Thymus (tissue), 11 donors: ENCODE measurements around the gene CD58. TPM values are rescaled to one million over a fixed set of nuclear protein-coding genes. Genes with fewer than 3 reads are reported as not detected.

ENCODE experiments used
- DNase-seq, 9 donors: peaks; one replicate each; pipeline ENCODE4 v3.0.0-alpha.2; 2013; ENCODE audit warnings: low spot score in 9 of 9, low read depth in 6 of 9, missing footprints in 1 of 9
- H3K27ac ChIP-seq, 2 donors: one replicate each; pipeline ENCODE4 v1.5.1; 2013; ENCODE audit warnings: control low read depth in 1 of 2, low read depth in 1 of 2, low read length in 1 of 2, mild to moderate bottlenecking in 1 of 2, moderate library complexity in 1 of 2
- H3K27me3 ChIP-seq, 2 donors: one replicate each; pipeline ENCODE4 v1.5.1; 2013; ENCODE audit warnings: low read length in 1 of 2; ENCODE audit not compliant: control insufficient read depth in 2 of 2, insufficient read depth in 1 of 2
- H3K36me3 ChIP-seq, 2 donors: one replicate each; pipeline ENCODE4 v1.5.1; 2013; ENCODE audit warnings: low read length in 1 of 2, mild to moderate bottlenecking in 1 of 2, moderate library complexity in 1 of 2; ENCODE audit not compliant: control insufficient read depth in 2 of 2, insufficient read depth in 2 of 2
- H3K4me1 ChIP-seq, 2 donors: one replicate each; pipeline ENCODE4 v1.5.1; 2013; ENCODE audit warnings: low read length in 2 of 2; ENCODE audit not compliant: control insufficient read depth in 2 of 2, insufficient read depth in 2 of 2
- H3K4me3 ChIP-seq, 2 donors: one replicate each; pipeline ENCODE4 v1.5.1; 2013; ENCODE audit warnings: low read length in 2 of 2, control low read depth in 1 of 2, mild to moderate bottlenecking in 1 of 2
- H3K9me3 ChIP-seq, 2 donors: one replicate each; pipeline ENCODE4 v1.5.1; 2013; ENCODE audit warnings: low read length in 1 of 2, mild to moderate bottlenecking in 1 of 2; ENCODE audit not compliant: control insufficient read depth in 2 of 2, insufficient read depth in 1 of 2
- WGBS: extraction: QIAGEN DNeasy Blood & Tissue Kit; methylation state at CpG from one replicate; pipeline ENCODE4 v1.1.7; 2013; 5-methylcytosine and 5-hydroxymethylcytosine counted together
- polyA plus RNA-seq: library from polyadenylated mRNA; stranded (reverse); fragments of 200-250 nt; gene quantifications from one replicate; pipeline ENCODE4 v1.2.3, GENCODE V29; 2013
- total RNA-seq: library from RNA; stranded (reverse); fragments of 120-200 nt; gene quantifications from one replicate; pipeline ENCODE4 v1.2.4, GENCODE V29; 2013
- donor health status: healthy.

CD58 gene
- total and polyA plus RNA-seq, 2 donors: 12.7 to 24.6 TPM

- no peak for DNase-seq
- H3K27me3 ChIP-seq: no peaks in the 10 kb centered on the region
- 97% methylated on average over 4 of the region's 4 CpGs for WGBS
Observed at GRCh38 chr1:116465477-116465844, 105.4 kb downstream of the CD58 start.

More at GRCh38 chr1:116465477-116465844, 105.4 kb downstream of the CD58 start:
- Histone ChIP-seq H3K27ac (no peak overlapping the region), H3K9me3 (no peaks in the 10 kb centered on the region), H3K4me1 (no peaks in the 10 kb centered on the region), H3K4me3 (no peak overlapping the region), H3K36me3 (no peaks in the 10 kb centered on the region)

Other genes starting within 250 kb of the CD58 start
- 66.4 TPM for gene ATP1A1, start 197.8 kb downstream of the CD58 start, total RNA-seq
- gene ATP1A1, start 197.8 kb downstream of the CD58 start, polyA plus RNA-seq: 146 TPM
- gene IGSF3, start 96.7 kb upstream of the CD58 start, total RNA-seq: 12.5 TPM
- 6.4 TPM for gene IGSF3, start 96.7 kb upstream of the CD58 start, polyA plus RNA-seq
- gene CD2, start 183.4 kb upstream of the CD58 start, total RNA-seq: 171 TPM
- 244 TPM for gene CD2, start 183.4 kb upstream of the CD58 start, polyA plus RNA-seq